Stimulated activated memory B cell treated with anti-CD40 and anti-IgM and Interleukin-4, amounts not matched to agents 10 μg/mL and 1 μg/mL and 100 μg/mL, for 72 hours (primary cell): ENCODE results near the gene TMEM238L.

Experiments
- ATAC-seq: fragments of 150-1000 bp; cut with Tn5 transposase; 2 replicates; pipeline ENCODE4 v1.10.0; 2021
- H3K27ac Mint-ChIP-seq: one replicate; pipeline ENCODE4 v1.8.0; 2022; ENCODE audit warnings: mild to moderate bottlenecking, mixed read lengths
- H3K27me3 Mint-ChIP-seq: one replicate; pipeline ENCODE4 v1.8.0; 2022; ENCODE audit warnings: mixed read lengths
- H3K36me3 Mint-ChIP-seq: one replicate; pipeline ENCODE4 v1.8.0; 2022; ENCODE audit warnings: mixed read lengths
- H3K4me1 Mint-ChIP-seq: one replicate; pipeline ENCODE4 v1.8.0; 2022; ENCODE audit warnings: mixed read lengths
- H3K4me3 Mint-ChIP-seq: one replicate; pipeline ENCODE4 v1.8.0; 2022; ENCODE audit warnings: mild to moderate bottlenecking, moderate library complexity, mixed read lengths
- H3K9me3 Mint-ChIP-seq: one replicate; pipeline ENCODE4 v1.8.0; 2022; ENCODE audit warnings: mixed read lengths

Gene TMEM238L

DNA sequence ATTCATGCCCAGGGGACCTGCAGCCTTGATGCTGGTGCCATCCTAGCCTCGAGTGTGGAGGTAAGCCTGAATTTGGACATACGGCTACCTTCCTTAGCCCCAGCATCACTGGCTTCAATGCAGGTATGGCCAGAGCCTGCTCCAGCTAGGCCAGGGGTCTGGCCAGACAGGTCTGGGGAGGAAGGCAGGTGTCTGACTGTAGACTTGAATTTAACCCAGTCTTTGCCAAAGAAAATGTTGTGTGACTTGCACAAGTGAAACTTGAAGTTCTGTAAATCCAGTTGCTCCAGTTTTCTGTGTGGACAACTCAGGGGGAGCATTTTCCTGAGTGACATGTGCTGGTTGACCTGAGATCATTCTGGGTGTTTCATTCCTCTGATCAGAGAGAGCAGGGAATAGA, 32.8 kb downstream of the TMEM238L start:
- H3K9me3 Mint-ChIP-seq = peaks cover 8% of the 10 kb centered on the region
- peaks cover 11% of the 10 kb centered on the region for H3K36me3 Mint-ChIP-seq
- H3K4me1 Mint-ChIP-seq = no peaks in the 10 kb centered on the region
- H3K27ac Mint-ChIP-seq = no peak overlapping the region
- H3K27me3 Mint-ChIP-seq = no peaks in the 10 kb centered on the region
- H3K4me3 Mint-ChIP-seq = no peak overlapping the region
- ATAC-seq = no peak

DNA sequence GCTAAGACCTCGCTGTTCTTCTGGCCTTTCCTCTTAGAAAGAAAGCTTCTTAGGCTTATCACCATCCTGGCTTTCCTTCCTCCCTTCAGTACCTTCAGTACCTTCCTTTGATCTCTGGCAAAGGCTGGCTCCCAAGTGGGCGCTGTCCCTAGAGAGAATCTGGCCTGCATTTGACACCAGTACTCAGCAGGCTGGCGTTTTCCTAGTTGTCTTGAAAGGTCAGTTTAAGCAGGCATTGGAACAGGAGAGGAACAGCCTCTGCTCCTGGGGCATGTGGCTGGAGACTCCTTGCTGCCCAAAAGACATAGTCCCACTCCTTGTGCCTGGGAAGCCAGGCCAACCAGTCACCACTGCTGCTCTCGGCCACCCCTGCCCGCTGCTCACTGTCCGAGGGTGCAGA, 34.1 kb downstream of the TMEM238L start:
- Mint-ChIP-seq H3K9me3 (peaks cover 8% of the 10 kb centered on the region), H3K36me3 (peaks cover 11% of the 10 kb centered on the region)
- no peak for ATAC-seq

DNA sequence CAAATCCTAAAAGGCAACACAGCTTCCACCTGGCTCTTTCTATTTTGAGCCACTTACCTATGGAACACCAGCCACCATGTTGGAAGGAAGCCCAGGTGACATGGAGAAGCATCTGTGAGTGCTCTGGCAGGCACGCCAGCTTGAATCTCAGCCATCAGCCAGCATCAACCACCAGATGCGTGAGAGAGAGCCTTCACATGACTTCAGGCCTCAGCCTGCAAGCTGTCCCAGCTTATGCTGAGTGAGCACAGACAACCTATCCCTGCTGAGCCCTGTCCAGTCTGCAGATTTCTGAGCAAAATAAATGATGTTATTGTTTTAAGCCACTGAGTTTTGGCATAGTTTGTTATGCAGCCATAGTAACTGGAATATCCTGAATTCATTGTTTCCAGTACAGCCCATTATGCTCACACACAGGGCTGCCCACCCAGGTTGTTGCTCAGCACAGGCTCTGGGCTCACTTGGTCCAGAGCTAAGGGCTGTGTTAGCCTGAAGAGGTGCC, 35.1 kb downstream of the TMEM238L start:
- H3K9me3 Mint-ChIP-seq = peaks cover 8% of the 10 kb centered on the region
- H3K4me3 Mint-ChIP-seq = no peak overlapping the region
- ATAC-seq = no peak
- H3K27me3 Mint-ChIP-seq = no peaks in the 10 kb centered on the region
- no peaks in the 10 kb centered on the region for H3K4me1 Mint-ChIP-seq
- peaks cover 11% of the 10 kb centered on the region for H3K36me3 Mint-ChIP-seq
- no peak overlapping the region for H3K27ac Mint-ChIP-seq

More for the DNA sequence above, 34.1 kb downstream of the TMEM238L start:
- Mint-ChIP-seq H3K27me3 (no peaks in the 10 kb centered on the region), H3K27ac (no peak overlapping the region), H3K4me1 (no peaks in the 10 kb centered on the region), H3K4me3 (no peak overlapping the region)

DNA sequence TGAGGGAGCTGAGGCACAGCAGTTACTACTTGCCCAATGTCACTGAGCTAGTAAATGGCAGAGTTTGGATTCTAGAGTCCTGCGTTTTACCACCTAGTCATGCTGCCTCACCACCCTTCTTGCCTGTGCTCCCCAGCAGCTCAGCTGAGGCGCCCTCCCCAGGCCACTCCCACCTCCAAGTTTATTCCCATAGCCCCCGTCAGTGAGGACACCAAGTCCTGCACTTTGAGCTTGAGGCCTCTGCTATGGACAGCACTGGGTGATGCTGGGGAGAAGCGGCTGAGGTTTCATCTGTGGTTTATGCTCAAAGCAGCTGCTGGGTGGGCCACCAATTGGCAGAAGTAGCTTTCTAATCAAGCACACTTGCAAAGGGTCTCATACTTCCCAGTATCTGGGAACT, 36.7 kb downstream of the TMEM238L start:
- no peak overlapping the region for H3K4me3 Mint-ChIP-seq
- peaks cover 11% of the 10 kb centered on the region for H3K36me3 Mint-ChIP-seq
- no peak overlapping the region for H3K27ac Mint-ChIP-seq
- H3K9me3 Mint-ChIP-seq = peaks cover 8% of the 10 kb centered on the region
- no peak for ATAC-seq
- H3K4me1 Mint-ChIP-seq = no peaks in the 10 kb centered on the region
- H3K27me3 Mint-ChIP-seq = no peaks in the 10 kb centered on the region

DNA sequence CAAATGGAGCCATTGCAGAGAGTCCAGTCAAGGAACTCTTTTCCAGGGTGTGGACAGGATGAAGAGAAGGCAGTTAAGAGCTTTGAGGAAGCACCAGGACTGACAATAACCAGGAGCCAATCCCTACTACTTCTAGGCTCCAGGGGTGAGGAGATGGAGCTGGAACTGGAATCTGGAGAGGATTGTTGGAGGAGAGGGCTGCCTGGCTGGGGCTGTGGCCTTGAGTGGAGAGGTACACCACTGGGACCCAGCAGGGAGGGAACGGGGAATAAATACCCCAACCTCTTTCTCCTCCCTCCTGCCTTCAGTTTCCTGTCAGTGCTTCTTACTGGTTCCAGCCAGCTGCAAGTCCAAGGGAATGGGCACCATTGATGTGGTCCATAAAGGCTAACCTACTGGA, 41.9 kb downstream of the TMEM238L start:
- H3K4me1 Mint-ChIP-seq = no peaks in the 10 kb centered on the region
- H3K36me3 Mint-ChIP-seq = peaks cover 5% of the 10 kb centered on the region
- no peaks in the 10 kb centered on the region for H3K27me3 Mint-ChIP-seq
- ATAC-seq = no peak
- no peaks in the 10 kb centered on the region for H3K9me3 Mint-ChIP-seq
- no peak overlapping the region for H3K4me3 Mint-ChIP-seq
- H3K27ac Mint-ChIP-seq = no peak overlapping the region

DNA sequence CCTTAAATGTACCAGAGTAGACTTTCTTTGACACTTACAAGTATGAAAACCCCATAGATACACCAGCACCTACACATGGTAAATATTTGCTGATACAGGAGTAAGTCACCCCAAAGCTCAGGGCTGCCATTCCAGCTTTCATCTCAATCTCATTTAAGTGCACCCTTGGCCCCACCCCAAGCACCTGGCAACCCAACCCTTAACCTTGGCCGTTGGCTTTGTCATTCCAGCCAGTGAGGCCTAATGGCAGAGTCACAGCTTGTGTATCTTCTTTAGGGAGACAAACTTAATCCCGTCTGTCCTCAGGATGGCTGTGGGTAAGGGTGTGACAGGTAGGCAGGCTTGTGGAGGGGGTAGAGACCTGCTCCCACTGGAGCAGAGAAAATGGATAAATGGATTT, 42.6 kb downstream of the TMEM238L start:
- no peak for ATAC-seq
- Mint-ChIP-seq H3K27me3 (no peaks in the 10 kb centered on the region), H3K9me3 (no peaks in the 10 kb centered on the region), H3K4me3 (no peak overlapping the region), H3K4me1 (no peaks in the 10 kb centered on the region), H3K27ac (no peak overlapping the region), H3K36me3 (no peaks in the 10 kb centered on the region)

DNA sequence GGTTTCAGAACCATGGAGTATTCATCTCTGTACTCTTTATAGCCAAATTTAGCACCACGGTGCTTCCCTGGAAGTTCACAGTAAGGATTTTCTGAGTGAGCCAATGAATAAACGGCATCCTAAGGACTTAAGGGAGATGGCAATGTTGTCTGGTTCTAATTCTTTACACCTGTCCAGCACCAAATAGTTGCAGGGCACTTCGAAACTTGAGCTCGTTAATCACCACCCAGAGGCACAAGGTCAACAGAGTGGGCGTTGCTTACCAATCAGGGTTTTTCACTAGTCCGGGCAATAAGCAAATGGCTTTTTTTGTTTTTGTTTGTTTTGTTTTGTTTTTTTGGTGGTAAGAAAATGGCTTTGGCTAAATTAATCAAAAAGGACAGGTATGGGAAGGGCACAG, 45.8 kb downstream of the TMEM238L start:
- ATAC-seq = no peak
- H3K36me3 Mint-ChIP-seq = no peaks in the 10 kb centered on the region
- no peak overlapping the region for H3K4me3 Mint-ChIP-seq
- no peaks in the 10 kb centered on the region for H3K9me3 Mint-ChIP-seq
- no peak overlapping the region for H3K27ac Mint-ChIP-seq
- no peaks in the 10 kb centered on the region for H3K27me3 Mint-ChIP-seq
- H3K4me1 Mint-ChIP-seq = no peaks in the 10 kb centered on the region

DNA sequence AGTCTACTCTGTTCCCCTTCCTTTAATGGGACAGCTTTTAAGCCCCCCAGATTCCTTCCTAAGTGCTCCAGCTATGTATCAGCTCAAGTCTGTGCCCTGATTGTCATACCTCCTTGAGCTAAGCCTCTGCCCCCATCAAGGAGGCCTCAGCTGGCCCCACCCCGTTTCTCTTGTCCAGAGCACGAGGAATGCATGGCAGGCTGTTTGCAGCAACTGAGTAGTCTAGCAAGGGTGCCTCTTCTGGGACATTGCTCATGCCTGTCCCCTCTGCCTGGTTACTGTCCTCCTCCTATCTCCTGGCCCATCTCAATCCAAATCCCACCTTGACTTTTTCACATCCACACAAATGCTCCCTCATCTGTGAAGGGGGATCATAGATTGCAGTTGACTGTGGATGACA, 46.3 kb downstream of the TMEM238L start:
- no peak overlapping the region for H3K4me3 Mint-ChIP-seq
- no peaks in the 10 kb centered on the region for H3K4me1 Mint-ChIP-seq
- no peaks in the 10 kb centered on the region for H3K27me3 Mint-ChIP-seq
- ATAC-seq = no peak
- H3K36me3 Mint-ChIP-seq = no peaks in the 10 kb centered on the region
- no peak overlapping the region for H3K27ac Mint-ChIP-seq
- H3K9me3 Mint-ChIP-seq = no peaks in the 10 kb centered on the region

DNA sequence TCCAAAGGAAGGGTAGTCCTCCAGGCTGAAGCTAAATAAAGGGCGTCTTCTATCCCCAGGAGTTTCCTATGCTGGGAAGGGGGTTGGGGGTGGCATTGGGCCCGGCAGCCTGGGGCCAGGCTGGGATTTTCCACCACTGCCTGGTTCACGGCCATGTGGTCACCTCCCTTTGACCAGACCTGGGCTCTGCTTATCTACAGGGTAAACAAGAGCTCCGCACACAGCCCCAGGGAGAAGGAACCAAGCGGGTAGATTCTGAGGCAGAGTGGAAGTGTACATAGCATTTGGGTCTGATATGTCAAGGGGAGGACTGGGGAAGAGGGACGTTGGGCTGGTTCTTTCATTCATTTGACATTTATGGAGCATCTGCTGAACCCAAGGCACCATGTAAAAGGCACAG, 46.8 kb downstream of the TMEM238L start:
- Mint-ChIP-seq H3K4me3 (no peak overlapping the region), H3K27ac (no peak overlapping the region), H3K9me3 (no peaks in the 10 kb centered on the region), H3K27me3 (no peaks in the 10 kb centered on the region), H3K36me3 (no peaks in the 10 kb centered on the region), H3K4me1 (no peaks in the 10 kb centered on the region)
- ATAC-seq = no peak

DNA sequence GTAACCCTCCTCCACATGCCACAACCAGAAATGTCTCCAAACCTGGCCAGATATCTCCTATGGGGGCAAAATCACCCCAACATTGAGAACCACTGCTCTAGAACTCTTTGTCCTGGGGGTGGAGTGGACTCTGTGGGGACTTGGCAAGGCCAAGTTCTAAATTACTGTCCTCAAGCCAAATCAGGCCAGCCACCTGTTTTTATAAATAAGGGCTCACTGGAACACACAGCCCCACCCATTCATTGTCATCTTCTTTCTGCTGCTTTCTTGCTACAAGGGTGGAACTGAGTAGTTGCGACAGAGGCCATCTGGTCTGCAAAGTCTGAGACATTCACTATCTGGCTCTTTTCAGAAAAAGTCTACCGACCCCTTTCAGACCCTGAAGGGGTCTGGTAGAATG, 47.3 kb downstream of the TMEM238L start:
- no peaks in the 10 kb centered on the region for H3K4me1 Mint-ChIP-seq
- no peaks in the 10 kb centered on the region for H3K9me3 Mint-ChIP-seq
- ATAC-seq = no peak
- no peak overlapping the region for H3K27ac Mint-ChIP-seq
- no peaks in the 10 kb centered on the region for H3K36me3 Mint-ChIP-seq
- no peak overlapping the region for H3K4me3 Mint-ChIP-seq
- no peaks in the 10 kb centered on the region for H3K27me3 Mint-ChIP-seq

DNA sequence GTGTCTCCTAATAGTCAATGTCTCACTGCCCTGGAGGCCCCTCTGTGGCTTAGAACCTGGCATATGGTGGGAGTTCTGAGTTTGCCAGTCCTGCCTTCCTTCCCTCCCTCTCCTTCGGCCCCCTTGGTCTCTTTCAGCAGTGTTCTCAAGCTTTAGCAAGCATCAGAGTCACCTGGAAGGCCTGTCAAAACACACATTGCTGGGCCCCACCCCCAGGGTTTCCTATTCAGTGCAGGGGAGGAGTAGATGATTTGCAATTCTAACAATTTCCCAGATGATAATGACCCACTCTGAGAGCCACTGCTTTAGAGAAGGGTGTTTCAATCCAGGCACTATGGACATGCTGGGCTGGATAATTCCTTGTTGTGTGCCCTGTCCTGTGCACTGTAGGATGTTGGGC, 47.7 kb downstream of the TMEM238L start:
- Mint-ChIP-seq H3K4me1 (no peaks in the 10 kb centered on the region), H3K27ac (no peak overlapping the region), H3K36me3 (no peaks in the 10 kb centered on the region), H3K4me3 (no peak overlapping the region), H3K9me3 (no peaks in the 10 kb centered on the region), H3K27me3 (no peaks in the 10 kb centered on the region)
- ATAC-seq = no peak

DNA sequence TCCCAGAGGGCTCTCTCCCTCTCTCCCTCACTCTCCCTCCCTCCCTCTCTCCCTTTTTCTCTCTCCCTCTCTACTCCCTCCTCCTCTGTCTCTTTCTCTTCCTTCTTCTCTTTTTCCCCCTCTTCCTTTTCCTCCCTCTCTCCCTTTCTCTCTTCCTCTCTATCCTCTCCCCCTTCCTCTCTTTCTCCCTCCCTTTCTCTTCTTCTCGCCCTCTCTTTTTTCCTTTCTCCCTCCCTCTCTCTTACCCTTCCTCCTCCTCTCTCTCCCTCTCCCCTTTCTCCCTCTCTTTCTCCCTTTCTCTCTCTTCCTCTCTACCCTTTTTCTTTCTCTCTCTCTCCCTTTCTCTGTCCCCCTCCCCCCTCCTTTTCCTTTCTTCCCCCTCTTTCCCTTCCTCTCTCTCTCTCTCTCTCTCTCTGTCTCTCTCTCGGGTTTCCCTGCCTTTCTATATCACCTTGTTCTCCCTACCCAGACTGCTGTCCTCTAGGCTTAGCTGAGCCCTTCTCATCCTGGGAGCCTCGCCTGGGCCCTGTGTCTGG, 48.2 kb downstream of the TMEM238L start:
- Mint-ChIP-seq H3K9me3 (no peaks in the 10 kb centered on the region), H3K36me3 (no peaks in the 10 kb centered on the region), H3K4me1 (no peaks in the 10 kb centered on the region), H3K27ac (no peak overlapping the region), H3K27me3 (no peaks in the 10 kb centered on the region), H3K4me3 (no peak overlapping the region)
- ATAC-seq = no peak

DNA sequence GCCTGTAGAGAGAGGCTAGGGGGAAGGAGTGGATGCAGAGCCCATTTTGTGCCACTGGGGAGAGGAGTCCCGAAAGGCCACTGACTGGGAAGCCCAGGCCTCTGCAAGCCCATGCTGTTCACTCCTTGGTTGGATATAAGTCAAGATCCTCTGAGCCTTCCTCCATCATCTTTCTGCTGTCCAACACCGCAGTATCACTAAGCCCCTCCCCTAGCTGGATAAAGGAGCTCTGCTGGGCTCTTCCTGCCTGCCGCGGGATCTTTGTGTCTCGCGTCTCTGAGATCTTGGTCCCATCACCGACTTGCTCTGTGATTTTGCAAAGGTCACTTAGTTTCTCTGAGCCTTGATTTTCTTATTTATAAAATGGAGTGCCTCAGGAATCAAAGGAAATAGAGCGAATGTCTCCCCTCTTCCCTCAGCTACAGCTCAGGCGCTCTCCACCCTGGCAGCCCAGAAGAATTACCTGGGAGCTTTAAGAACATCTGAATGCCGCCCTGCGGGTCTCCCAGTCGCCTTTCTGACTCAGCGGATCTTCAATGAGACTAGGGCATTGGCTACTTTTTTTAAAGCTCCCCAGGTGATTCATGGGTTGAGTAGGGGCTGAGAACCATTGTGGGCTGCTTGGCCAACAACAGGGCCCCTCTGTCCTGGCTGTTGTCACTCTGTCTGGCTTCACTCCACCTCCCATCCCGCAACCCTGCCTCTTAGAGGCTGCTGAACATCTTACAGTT, 48.9 kb downstream of the TMEM238L start:
- H3K36me3 Mint-ChIP-seq = no peaks in the 10 kb centered on the region
- H3K4me3 Mint-ChIP-seq = no peak overlapping the region
- no peaks in the 10 kb centered on the region for H3K4me1 Mint-ChIP-seq
- H3K9me3 Mint-ChIP-seq = no peaks in the 10 kb centered on the region
- ATAC-seq = no peak
- no peak overlapping the region for H3K27ac Mint-ChIP-seq
- no peaks in the 10 kb centered on the region for H3K27me3 Mint-ChIP-seq

DNA sequence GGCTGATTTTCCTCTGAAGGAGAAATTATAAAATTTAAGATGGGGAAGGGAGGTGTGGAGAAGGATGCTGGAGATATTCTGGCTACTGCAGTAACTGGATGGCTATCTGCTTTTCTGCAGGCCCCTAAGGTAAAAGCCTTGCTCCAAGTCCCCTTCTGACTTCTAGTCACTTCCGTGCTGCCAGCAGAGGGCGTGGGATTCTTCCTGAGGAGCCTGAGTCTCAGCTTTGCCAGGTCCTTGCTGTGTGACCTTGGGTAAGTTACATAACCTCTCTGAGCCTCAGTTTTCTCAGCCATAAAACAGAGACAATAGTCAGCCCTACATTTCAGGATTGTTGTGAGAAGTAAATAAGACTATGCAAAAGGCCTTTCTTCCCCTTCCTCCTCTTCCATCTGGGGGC, 49.8 kb downstream of the TMEM238L start:
- Mint-ChIP-seq H3K4me1 (no peaks in the 10 kb centered on the region), H3K27ac (no peak overlapping the region), H3K4me3 (no peak overlapping the region), H3K36me3 (no peaks in the 10 kb centered on the region), H3K9me3 (no peaks in the 10 kb centered on the region), H3K27me3 (peaks cover 7% of the 10 kb centered on the region)
- ATAC-seq = no peak

DNA sequence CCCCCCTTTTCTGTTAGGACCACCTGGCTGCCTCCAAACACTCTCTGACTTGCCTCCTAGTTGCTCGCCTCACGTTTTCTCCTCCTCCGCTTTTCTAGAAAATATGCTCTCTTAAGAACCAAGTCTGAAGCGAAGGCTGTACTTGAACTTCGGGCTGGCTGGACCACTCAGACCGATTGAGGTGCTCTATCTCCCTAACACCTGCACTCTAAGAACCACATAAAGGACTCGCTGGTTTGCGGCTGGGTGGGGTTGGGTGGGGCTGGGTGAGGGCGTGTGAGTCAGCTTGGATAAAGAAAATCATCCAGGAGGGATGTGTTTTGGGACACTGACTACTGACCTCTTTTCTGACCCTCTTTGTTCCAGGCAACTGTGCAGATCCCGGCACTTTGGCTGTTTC, 51.2 kb downstream of the TMEM238L start:
- no peaks in the 10 kb centered on the region for H3K4me1 Mint-ChIP-seq
- peaks cover 12% of the 10 kb centered on the region for H3K27me3 Mint-ChIP-seq
- no peak overlapping the region for H3K4me3 Mint-ChIP-seq
- no peaks in the 10 kb centered on the region for H3K9me3 Mint-ChIP-seq
- no peak for ATAC-seq
- no peak overlapping the region for H3K27ac Mint-ChIP-seq
- H3K36me3 Mint-ChIP-seq = no peaks in the 10 kb centered on the region

DNA sequence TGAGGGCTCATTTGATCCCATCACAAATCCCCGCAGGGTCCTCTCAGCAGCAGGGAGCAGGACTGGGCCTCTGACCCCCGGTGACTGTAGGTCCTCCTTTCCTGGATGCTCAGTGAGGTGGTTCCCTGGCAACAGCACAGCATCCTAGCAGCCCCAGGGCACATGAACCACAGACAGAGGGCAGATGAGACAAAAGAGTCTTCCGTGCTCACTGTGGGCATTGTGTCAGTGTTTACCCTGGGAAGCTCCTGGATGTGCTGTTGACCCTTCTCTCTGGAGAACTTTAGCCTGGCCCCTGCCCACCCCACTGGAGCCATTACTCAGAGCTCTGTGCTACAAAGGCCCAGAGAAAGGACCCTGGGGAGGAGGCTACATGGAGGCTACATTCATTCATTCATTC, 52.3 kb downstream of the TMEM238L start:
- ATAC-seq = no peak

More for the DNA sequence above, 52.3 kb downstream of the TMEM238L start:
- no peak overlapping the region for H3K4me3 Mint-ChIP-seq
- H3K36me3 Mint-ChIP-seq = no peaks in the 10 kb centered on the region
- no peaks in the 10 kb centered on the region for H3K9me3 Mint-ChIP-seq
- H3K4me1 Mint-ChIP-seq = no peaks in the 10 kb centered on the region
- no peak overlapping the region for H3K27ac Mint-ChIP-seq
- H3K27me3 Mint-ChIP-seq = peaks cover 21% of the 10 kb centered on the region
